ENCODE results near the gene C3orf18.
"Not testable (repeated sequence)": the region's sequence is repeated elsewhere in the genome, so short reads cannot be mapped to it uniquely, and the experiment has no call there.

C3orf18 gene

DNA sequence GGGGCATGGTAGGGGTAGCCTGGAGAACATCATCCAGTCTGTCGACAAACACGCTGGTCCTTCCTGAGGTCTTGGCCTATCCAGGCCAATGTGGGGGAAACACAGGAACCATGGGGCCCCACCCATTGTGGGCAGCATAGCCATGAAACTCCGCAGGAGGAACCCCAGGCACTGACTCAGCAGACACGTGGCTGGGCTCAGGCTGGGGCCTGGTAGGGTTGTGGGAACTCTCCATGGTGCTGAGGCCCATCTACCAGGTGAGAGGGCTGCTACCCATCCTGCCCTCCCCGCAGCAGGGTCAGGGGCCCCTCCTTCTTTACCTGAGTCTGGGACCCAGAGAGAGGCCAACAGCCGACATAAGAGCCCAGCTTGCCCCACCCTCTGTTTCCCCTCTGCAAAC lies 41.6 kb downstream of the C3orf18 start:
- peaks cover 0 to 4% of the 10 kb centered on the region in 2 donors for H3K4me1 Mint-ChIP-seq (ENCODE audit: low read depth in 2 of 2)
- DNase-seq (peak; percentile 31 to 39 (median 34)), ATAC-seq (replicated peaks) (peak; percentile 73)
- H3K9me3 Mint-ChIP-seq, result no peaks in the 10 kb centered on the region
- no peak overlapping the region for H3K4me3 Mint-ChIP-seq
- H3K27me3 Mint-ChIP-seq, result peaks cover 19 to 46% of the 10 kb centered on the region in 2 donors
- H3K27ac Mint-ChIP-seq, result peak overlapping the region in 1 of 2 donors; percentile 5
- H3K36me3 Mint-ChIP-seq (ENCODE audit: insufficient read depth), result peaks cover 2% of the 10 kb centered on the region

DNA sequence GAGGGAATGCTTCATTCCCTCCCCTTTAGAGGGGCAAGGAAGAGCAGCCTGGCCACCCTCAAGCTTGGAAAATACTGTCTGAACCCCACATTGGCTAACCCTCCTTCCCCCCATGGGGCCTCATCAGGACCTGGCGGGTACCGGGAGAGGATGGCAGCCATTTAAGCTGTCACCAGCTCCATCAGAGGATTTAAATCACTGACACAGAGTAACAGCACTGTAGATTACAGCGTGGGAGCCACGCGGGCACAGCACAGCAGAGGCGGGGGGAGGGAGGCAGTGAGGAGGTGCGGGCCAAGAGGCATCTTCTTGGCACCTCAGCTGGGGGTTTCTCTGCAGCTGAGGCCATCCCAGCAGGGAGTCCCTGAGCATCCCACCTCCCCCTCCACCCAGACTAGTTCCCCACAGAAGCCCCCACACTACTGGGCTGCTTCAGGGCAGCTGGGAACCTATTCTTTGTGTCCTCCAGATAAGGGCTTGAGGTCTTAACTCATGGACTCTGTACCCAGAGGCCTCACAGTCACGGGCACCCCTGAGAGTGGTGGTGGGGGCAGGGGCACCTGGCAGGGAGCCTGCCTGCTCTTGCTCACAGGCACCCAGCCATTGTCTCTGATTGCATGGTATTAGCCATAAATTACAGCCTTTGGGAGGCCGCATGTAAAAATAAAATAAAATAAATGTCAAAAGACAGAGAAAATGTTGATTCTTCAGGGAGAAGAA lies 42.2 kb downstream of the C3orf18 start:
- ATAC-seq (replicated peaks), result no peak
- Mint-ChIP-seq H3K4me3 (no peak overlapping the region), H3K27ac (peak overlapping the region in 1 of 2 donors; percentile 5)

GRCh38 chr3:50524746-50525145 lies 42.8 kb downstream of the C3orf18 start:
- H3K36me3 Mint-ChIP-seq (ENCODE audit: insufficient read depth), result peaks cover 5% of the 10 kb centered on the region
- ATAC-seq (replicated peaks) (no peak), DNase-seq (no peak)
- no peak overlapping the region for H3K4me3 Mint-ChIP-seq
- no peak overlapping the region for H3K27ac Mint-ChIP-seq
- no peaks in the 10 kb centered on the region for H3K9me3 Mint-ChIP-seq
- peaks cover under 1 to 4% of the 10 kb centered on the region in 2 donors for H3K4me1 Mint-ChIP-seq (ENCODE audit: low read depth in 2 of 2)
- H3K27me3 Mint-ChIP-seq, result peaks cover 15 to 48% of the 10 kb centered on the region in 2 donors

More for the DNA sequence above, 42.2 kb downstream of the C3orf18 start:
- peaks cover 5% of the 10 kb centered on the region for H3K36me3 Mint-ChIP-seq (ENCODE audit: insufficient read depth)
- H3K9me3 Mint-ChIP-seq, result no peaks in the 10 kb centered on the region
- DNase-seq, result no peak
- H3K4me1 Mint-ChIP-seq (ENCODE audit: low read depth in 2 of 2), result peaks cover 0 to 4% of the 10 kb centered on the region in 2 donors
- H3K27me3 Mint-ChIP-seq, result peaks cover 19 to 52% of the 10 kb centered on the region in 2 donors

DNA sequence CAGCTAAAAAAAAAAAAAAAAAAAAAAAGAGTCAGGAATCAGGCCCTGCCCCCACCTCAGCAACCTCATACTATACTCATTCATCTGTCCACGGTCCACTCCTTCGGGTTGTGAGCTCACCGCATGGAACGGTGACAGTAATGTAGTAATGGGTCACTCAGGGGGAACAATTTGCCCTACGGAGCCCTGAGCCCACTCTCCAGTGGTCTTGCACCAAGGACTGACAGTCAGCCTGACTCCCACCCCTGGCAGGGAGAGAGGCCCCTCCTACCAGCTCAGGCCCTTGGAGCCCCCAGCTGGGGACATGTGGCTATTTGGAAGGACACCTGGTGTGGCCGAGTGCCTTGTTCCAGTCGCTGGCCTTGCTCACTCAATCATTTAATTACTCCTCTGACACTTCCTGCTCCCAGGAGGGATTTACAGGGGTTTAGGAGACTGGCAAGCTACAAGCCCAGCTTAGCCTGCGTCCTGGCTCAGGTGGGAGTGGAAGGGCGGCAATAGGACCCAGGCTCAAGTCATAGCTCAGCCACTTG lies 44.2 kb downstream of the C3orf18 start:
- no peak overlapping the region for H3K27ac Mint-ChIP-seq
- peaks cover 6 to 34% of the 10 kb centered on the region in 2 donors for H3K27me3 Mint-ChIP-seq
- H3K36me3 Mint-ChIP-seq (ENCODE audit: insufficient read depth), result peaks cover 5% of the 10 kb centered on the region
- DNase-seq (no peak), ATAC-seq (replicated peaks) (no peak)
- no peak overlapping the region for H3K4me3 Mint-ChIP-seq
- H3K9me3 Mint-ChIP-seq, result no peaks in the 10 kb centered on the region
- H3K4me1 Mint-ChIP-seq (ENCODE audit: low read depth in 2 of 2), result peaks cover 9 to 11% of the 10 kb centered on the region in 2 donors

DNA sequence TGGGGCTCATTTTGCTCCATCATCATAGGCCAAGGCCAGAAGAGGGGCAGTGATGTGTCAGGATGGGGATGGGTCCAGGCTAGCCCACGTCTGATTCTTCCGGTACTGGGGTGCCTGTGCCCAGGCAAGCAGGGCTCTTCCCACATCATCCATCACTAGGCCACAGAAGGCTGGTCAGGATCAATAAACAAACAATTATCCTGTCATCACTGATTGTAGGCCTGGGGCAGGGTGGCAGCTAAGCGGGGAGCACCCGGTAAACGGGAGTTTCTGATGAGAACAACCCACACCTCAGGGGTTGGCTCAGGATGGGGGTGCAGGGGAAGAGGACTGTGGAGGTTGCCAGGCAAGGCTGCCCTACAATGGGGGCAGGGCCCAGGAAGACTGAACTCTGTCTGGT lies 46.0 kb downstream of the C3orf18 start:
- Mint-ChIP-seq H3K27me3 (peaks cover 0 to 17% of the 10 kb centered on the region in 2 donors), H3K4me3 (no peak overlapping the region), H3K4me1 (ENCODE audit: low read depth in 2 of 2) (peaks cover 9 to 11% of the 10 kb centered on the region in 2 donors), H3K9me3 (no peaks in the 10 kb centered on the region), H3K36me3 (ENCODE audit: insufficient read depth) (peaks cover 5% of the 10 kb centered on the region), H3K27ac (no peak overlapping the region)
- no peak for DNase-seq
- ATAC-seq (replicated peaks), result no peak

- peaks cover 5% of the 10 kb centered on the region for H3K36me3 Mint-ChIP-seq (ENCODE audit: insufficient read depth)
- peaks cover 0 to 12% of the 10 kb centered on the region in 2 donors for H3K27me3 Mint-ChIP-seq
- H3K9me3 Mint-ChIP-seq, result no peaks in the 10 kb centered on the region
- peaks cover 8 to 9% of the 10 kb centered on the region in 2 donors for H3K4me1 Mint-ChIP-seq (ENCODE audit: low read depth in 2 of 2)
- no peak overlapping the region for H3K4me3 Mint-ChIP-seq
- ATAC-seq (replicated peaks) (no peak), DNase-seq (no peak)
- no peak overlapping the region for H3K27ac Mint-ChIP-seq
These were observed 46.7 kb downstream of the C3orf18 start for GRCh38 chr3:50520849-50521248.

DNA sequence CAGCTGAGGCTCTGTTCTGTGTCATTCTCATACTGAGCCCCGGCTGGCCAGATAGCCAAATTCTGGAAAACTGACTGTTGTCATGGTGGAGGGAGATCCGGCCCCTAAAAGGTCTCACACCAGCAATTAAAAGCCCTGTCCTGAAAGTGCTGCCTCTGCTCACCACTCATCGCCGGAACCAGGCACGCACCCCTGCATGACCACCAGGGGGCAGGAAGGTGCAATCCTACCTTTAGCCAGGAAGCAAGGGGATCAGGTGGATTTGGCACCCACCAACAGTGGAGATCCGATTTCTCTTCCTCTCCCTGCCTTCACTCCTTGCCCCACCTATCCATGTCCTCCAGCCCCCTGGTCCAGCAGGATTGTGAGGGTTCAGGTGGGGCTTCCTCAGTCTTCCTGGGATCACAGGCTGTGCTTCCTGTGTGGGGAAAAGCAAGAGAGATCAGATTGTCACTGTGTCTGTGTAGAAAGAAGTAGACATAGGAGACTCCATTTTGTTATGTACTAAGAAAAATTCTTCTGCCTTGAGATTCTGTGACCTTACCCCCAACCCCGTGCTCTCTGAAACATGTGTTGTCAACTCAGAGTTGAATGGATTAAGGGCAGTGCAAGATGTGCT lies 48.0 kb downstream of the C3orf18 start:
- Mint-ChIP-seq H3K4me1 (ENCODE audit: low read depth in 2 of 2) (peaks cover 7 to 9% of the 10 kb centered on the region in 2 donors), H3K9me3 (no peaks in the 10 kb centered on the region), H3K27me3 (peaks cover 0 to 12% of the 10 kb centered on the region in 2 donors), H3K4me3 (no peak overlapping the region), H3K27ac (peak overlapping the region in 1 of 2 donors; percentile 46), H3K36me3 (ENCODE audit: insufficient read depth) (peaks cover 4% of the 10 kb centered on the region)
- peak; percentile 72 to 74 (median 73) for DNase-seq
- peak; percentile 89 for ATAC-seq (replicated peaks)

GRCh38 chr3:50518436-50518835 lies 49.1 kb downstream of the C3orf18 start:
- H3K9me3 Mint-ChIP-seq, result no peaks in the 10 kb centered on the region
- H3K27ac Mint-ChIP-seq, result no peak overlapping the region
- peaks cover 0 to 12% of the 10 kb centered on the region in 2 donors for H3K27me3 Mint-ChIP-seq
- H3K4me1 Mint-ChIP-seq (ENCODE audit: low read depth in 2 of 2), result peaks cover 7 to 9% of the 10 kb centered on the region in 2 donors
- H3K36me3 Mint-ChIP-seq (ENCODE audit: insufficient read depth), result peaks cover 3% of the 10 kb centered on the region
- H3K4me3 Mint-ChIP-seq, result no peak overlapping the region
- DNase-seq (no peak), ATAC-seq (replicated peaks) (no peak)

DNA sequence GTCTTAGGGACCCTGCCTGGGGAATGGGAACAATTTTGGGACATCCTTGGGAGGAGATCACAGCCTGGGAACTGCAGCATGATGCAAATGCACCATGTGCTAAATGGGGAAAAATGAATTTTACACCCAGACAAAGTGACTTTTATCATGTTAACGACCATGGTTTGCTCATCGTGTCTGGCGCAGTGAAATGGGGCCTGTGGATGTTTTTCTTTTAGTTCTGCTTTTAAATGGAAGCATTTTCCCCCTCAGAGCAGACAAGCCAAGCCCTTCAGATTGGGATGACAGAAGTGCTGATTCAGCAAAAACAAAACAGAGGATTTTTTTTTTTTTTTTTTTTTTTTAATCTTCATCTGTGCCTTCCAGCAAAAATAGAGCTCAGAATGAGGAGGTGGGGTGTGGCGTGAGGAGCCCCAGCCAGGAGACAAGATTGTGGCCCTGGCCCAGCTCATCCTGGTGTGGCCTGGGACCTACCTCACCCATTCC lies 49.8 kb downstream of the C3orf18 start:
- H3K27ac Mint-ChIP-seq, result no peak overlapping the region
- H3K4me3 Mint-ChIP-seq, result no peak overlapping the region
- ATAC-seq (replicated peaks), result no peak
- no peaks in the 10 kb centered on the region for H3K9me3 Mint-ChIP-seq
- peaks cover 3% of the 10 kb centered on the region for H3K36me3 Mint-ChIP-seq (ENCODE audit: insufficient read depth)
- H3K4me1 Mint-ChIP-seq (ENCODE audit: low read depth in 2 of 2), result peaks cover 9 to 10% of the 10 kb centered on the region in 2 donors
- no peak for DNase-seq
- H3K27me3 Mint-ChIP-seq, result peaks cover 0 to 12% of the 10 kb centered on the region in 2 donors

GRCh38 chr3:50516440-50516871 lies 51.1 kb downstream of the C3orf18 start:
- H3K36me3 Mint-ChIP-seq (ENCODE audit: insufficient read depth), result peaks cover 3% of the 10 kb centered on the region
- ATAC-seq (replicated peaks), result no peak
- H3K9me3 Mint-ChIP-seq, result no peaks in the 10 kb centered on the region
- no peak for DNase-seq
- H3K27me3 Mint-ChIP-seq, result peaks cover 0 to 11% of the 10 kb centered on the region in 2 donors
- peak overlapping the region in 1 of 2 donors; percentile 65 for H3K27ac Mint-ChIP-seq
- peaks cover 9 to 10% of the 10 kb centered on the region in 2 donors for H3K4me1 Mint-ChIP-seq (ENCODE audit: low read depth in 2 of 2)
- no peak overlapping the region for H3K4me3 Mint-ChIP-seq

DNA sequence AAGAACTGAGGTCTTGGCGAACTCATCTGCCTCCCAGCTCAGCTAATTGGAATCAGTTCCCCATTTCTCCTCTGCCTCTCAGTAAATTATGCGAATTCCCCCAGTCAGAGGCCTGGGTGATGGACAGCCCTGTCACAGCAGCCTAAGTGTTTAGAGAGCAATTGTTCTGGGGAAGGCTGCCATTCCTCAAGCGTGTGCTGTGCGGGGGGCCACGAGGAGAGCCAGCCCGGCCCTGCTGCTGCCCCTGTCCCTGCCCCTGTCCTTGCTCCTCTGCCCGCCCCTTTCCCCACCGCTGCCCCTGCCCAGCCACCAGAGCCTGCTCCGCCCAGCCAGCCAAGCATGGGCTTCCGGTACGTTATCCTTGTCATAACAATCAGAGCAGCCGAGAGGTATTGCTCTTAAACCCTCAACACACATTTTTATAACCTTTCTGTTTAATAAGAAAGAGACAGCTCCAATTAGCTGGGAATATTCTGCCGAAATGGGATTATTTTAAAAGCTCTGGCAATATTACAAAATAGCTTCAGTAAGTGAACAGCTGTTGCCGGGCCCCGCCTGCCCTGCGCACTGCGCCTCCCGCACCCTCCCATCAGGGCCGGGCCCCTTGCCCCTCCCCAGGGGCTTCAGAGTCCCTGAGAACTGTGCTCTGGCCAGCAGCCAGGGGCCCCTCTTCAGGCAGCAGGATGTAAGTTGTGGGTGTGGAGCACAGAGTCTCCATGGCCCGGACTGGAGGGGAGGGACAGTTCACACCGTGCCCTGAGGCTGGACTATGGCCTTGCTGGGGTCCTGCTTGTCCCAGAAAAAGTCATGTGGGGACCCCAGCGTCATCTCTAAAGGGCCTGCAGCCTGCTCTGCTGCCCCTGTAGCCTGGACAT lies 51.7 kb downstream of the C3orf18 start:
- peak; percentile 33 for ATAC-seq (replicated peaks)
- H3K27me3 Mint-ChIP-seq, result peaks cover 0 to 4% of the 10 kb centered on the region in 2 donors
- peak overlapping the region in 1 of 2 donors; percentile 65 for H3K27ac Mint-ChIP-seq
- H3K4me3 Mint-ChIP-seq, result no peak overlapping the region
- no peaks in the 10 kb centered on the region for H3K9me3 Mint-ChIP-seq
- DNase-seq, result no peak
- H3K36me3 Mint-ChIP-seq (ENCODE audit: insufficient read depth), result peaks cover 3% of the 10 kb centered on the region
- peaks cover 9 to 10% of the 10 kb centered on the region in 2 donors for H3K4me1 Mint-ChIP-seq (ENCODE audit: low read depth in 2 of 2)

DNA sequence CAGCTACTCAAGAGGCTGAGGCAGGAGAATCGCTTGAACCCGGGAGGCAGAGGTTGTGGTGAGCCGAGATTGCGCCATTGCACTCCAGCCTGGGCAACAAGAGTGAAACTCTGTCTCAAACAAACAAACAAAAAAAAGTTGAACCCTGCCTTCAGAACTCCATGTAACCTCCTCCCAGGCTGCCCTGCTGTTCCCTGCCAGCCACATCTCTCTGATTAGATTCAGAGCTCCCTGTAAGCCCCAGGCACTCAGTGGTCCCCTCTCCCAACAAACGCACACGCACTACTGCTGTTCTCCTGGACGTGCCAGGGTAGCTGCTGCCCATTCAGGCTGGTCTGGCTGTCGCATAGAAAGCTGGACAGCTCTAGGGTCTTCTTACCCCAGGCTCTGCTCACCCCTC lies 54.6 kb downstream of the C3orf18 start:
- H3K27ac Mint-ChIP-seq, H3K4me3 Mint-ChIP-seq: not testable (repeated sequence)

DNA sequence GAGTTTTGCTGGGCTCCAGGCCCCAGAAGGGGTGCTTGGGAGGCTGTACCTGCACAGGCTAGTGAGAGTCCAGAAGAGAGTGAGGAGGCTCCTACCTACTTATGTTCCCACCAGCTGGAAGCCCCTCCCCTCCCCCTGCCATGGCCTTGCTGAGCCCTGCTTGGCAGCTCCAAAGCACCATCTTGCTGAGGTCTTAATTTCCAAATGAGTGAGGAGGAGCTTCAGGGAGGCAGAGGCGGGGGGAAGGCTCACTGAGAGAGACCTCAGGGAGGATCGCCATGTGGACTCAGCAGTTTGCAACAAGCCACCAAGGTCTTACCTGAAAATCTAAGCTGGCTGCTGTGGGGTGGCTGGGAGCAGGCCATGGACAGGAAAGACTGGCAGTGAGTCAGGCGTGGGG lies 55.4 kb downstream of the C3orf18 start:
- H3K27ac Mint-ChIP-seq, result no peak overlapping the region
- no peak for DNase-seq
- peaks cover 0 to 9% of the 10 kb centered on the region in 2 donors for H3K27me3 Mint-ChIP-seq
- no peak overlapping the region for H3K4me3 Mint-ChIP-seq
- ATAC-seq (replicated peaks), result no peak
- H3K4me1 Mint-ChIP-seq (ENCODE audit: low read depth in 2 of 2), result peaks cover 0 to 8% of the 10 kb centered on the region in 2 donors
- H3K36me3 Mint-ChIP-seq (ENCODE audit: insufficient read depth), result no peaks in the 10 kb centered on the region
- no peaks in the 10 kb centered on the region for H3K9me3 Mint-ChIP-seq

More for the DNA sequence above, 54.6 kb downstream of the C3orf18 start:
- not testable (repeated sequence) for H3K36me3 Mint-ChIP-seq (ENCODE audit: insufficient read depth); H3K4me1 Mint-ChIP-seq (ENCODE audit: low read depth in 2 of 2); H3K9me3 Mint-ChIP-seq; H3K27me3 Mint-ChIP-seq; ATAC-seq (replicated peaks); DNase-seq
